NB4 (cell line): ENCODE results near the gene SNX14.

Experiments used
- MYC ChIP-seq: IDR thresholded peaks from 2 replicates; pipeline ENCODE4 v1.6.1; 2011; ENCODE audit warnings: low read depth, low read length
- POLR2A ChIP-seq: IDR thresholded peaks from 2 replicates; pipeline ENCODE4 v1.6.1; 2011; ENCODE audit warnings: mild to moderate bottlenecking; ENCODE audit not compliant: insufficient read length; ENCODE audit errors: extremely low read depth
- TF ChIP-seq, protein P1 (sequence below): IDR thresholded peaks from one replicate; pipeline ENCODE4 v1.5.1; 2012; ENCODE audit warnings: low read depth, low read length

DNA sequence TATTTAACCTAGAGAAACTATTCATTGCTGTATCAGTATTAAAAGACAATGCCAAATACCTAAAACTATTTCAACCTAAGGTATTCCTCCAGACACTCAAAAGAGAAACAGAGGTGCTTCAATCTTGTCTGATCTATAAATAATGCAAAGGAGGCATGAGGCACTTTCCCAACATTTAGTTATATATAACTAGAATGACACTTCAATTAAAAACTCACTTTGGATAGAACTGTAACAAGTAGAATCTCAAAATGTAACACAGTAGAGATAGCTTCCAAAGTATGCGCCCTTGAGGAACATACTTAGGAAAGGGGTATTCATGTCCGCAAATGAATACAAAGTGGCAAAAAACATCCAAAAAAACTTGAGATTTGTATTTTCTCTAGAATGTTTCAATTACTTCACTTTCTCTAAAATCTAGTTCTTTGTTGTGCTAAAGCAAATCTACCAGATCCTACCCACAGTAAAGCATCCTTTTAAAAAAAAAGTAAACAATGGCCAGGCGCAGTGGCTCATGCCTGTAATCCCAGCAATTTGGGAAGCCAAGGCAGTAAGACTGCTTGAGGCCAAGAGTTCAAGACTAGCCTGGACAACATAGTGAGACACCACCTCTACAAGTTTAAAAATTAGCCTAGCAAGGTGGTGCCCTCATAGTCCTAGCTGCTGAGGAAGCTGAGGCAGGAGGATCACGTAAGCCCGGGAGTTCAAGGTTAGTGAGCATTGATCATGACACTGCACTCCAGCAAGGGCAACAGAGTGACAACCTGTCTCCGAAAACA lies 38.7 kb upstream of the SNX14 start:
- TF ChIP-seq, protein P1, sequence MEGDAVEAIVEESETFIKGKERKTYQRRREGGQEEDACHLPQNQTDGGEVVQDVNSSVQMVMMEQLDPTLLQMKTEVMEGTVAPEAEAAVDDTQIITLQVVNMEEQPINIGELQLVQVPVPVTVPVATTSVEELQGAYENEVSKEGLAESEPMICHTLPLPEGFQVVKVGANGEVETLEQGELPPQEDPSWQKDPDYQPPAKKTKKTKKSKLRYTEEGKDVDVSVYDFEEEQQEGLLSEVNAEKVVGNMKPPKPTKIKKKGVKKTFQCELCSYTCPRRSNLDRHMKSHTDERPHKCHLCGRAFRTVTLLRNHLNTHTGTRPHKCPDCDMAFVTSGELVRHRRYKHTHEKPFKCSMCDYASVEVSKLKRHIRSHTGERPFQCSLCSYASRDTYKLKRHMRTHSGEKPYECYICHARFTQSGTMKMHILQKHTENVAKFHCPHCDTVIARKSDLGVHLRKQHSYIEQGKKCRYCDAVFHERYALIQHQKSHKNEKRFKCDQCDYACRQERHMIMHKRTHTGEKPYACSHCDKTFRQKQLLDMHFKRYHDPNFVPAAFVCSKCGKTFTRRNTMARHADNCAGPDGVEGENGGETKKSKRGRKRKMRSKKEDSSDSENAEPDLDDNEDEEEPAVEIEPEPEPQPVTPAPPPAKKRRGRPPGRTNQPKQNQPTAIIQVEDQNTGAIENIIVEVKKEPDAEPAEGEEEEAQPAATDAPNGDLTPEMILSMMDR, result no peak
- TF ChIP-seq MYC (no peak), POLR2A (no peak)
